ENCODE data around the gene OR2C1. TPM values are rescaled to one million over a fixed set of nuclear protein-coding genes. Genes with fewer than 3 reads are reported as not detected.

OR2C1 gene
- total and polyA plus RNA-seq, 5 experiments from 2014 or later = 0.39 TPM; not detected in 3

GRCh38 chr16:3400779-3401688, 45.3 kb downstream of the OR2C1 start, which contains the start of the genes ZNF174 and ZSCAN32:
TSS of gene ZNF174 (plus strand) at chr16:3401215. CDS start at chr16:3402005, 790 bp downstream.
TSS of gene ZSCAN32 (minus strand) at chr16:3401004. CDS start at chr16:3397557, 3,447 bp downstream.
- Mint-ChIP-seq H3K36me3 (peaks cover 44 to 57% (median 52%) of the 10 kb centered on the region in 3 donors), H3K4me3 (peak within 1 kb of the TSS; percentile 88 to 97 (median 95)), H3K27me3 (no peaks in the 10 kb centered on the region), H3K27ac (peak within 1 kb of the TSS; percentile 85 to 96 (median 90)), H3K9me3 (peaks cover 3 to 55% (median 24%) of the 10 kb centered on the region in 9 donors), H3K4me1 (peaks cover 29 to 70% (median 55%) of the 10 kb centered on the region in 4 donors)
- ATAC-seq (peak; percentile 95 to 97), DNase-seq (peak; percentile 94 to 99 (median 98))
- POLR2A ChIA-PET = interaction anchor here (0.5 to 4.2 kb wide), 26 partner anchors 8 to 272 kb away, joined by 3 to 41 read pairs (median 5); partner anchors contain the start of genes CLUAP1, NAA60, TIGD7 and ZNF200

- peak overlapping the region; percentile 85 to 91 (median 87) for H3K27ac Mint-ChIP-seq
- DNase-seq (no peak), ATAC-seq (no peak)
- peaks cover 22 to 65% (median 47%) of the 10 kb centered on the region in 4 donors for H3K4me1 Mint-ChIP-seq
- H3K27me3 Mint-ChIP-seq = no peaks in the 10 kb centered on the region
- H3K9me3 Mint-ChIP-seq = peaks cover 7 to 55% (median 23%) of the 10 kb centered on the region in 9 donors
- H3K36me3 Mint-ChIP-seq = peaks cover 44 to 57% (median 52%) of the 10 kb centered on the region in 3 donors
- POLR2A ChIA-PET = interaction anchor here (0.7 to 4.2 kb wide), 19 partner anchors 9 to 729 kb away, joined by 3 to 41 read pairs (median 6); partner anchors contain the start of genes CLUAP1, NAA60, TIGD7 and ZNF200
- H3K4me3 Mint-ChIP-seq = peak overlapping the region; percentile 88 to 97 (median 95)
Measured at GRCh38 chr16:3401719-3402397, 46.2 kb downstream of the OR2C1 start.

Other genes with a start within 250 kb of the OR2C1 start
- not detected for gene ZNF205, start 243.3 kb upstream of the OR2C1 start, total RNA-seq
- gene ZNF205, start 243.3 kb upstream of the OR2C1 start, polyA plus RNA-seq = not detected
- 1 to 10 TPM; 8.9 to 9.2 TPM for gene ZNF213, start 220.9 kb upstream of the OR2C1 start, total RNA-seq
- 1 to 10 TPM in 1 of 3 donors, under 1 TPM in 2; 0.27 to 2.5 (median 0.90) TPM for gene ZNF213, start 220.9 kb upstream of the OR2C1 start, polyA plus RNA-seq
- not detected for gene OR1F1, start 167.7 kb upstream of the OR2C1 start, total RNA-seq
- gene OR1F1, start 167.7 kb upstream of the OR2C1 start, polyA plus RNA-seq = not detected
- gene ZNF200, start 120.7 kb upstream of the OR2C1 start, total RNA-seq = 10 to 100 TPM; 24.5 to 25.8 TPM
- 10 to 100 TPM in 2 of 3 donors, 1 to 10 TPM in 1; 6.8 to 14.3 (median 13.9) TPM for gene ZNF200, start 120.7 kb upstream of the OR2C1 start, polyA plus RNA-seq
- gene MEFV, start 99.3 kb upstream of the OR2C1 start, total RNA-seq = under 1 TPM; 0.41 to 0.60 TPM
- gene MEFV, start 99.3 kb upstream of the OR2C1 start, polyA plus RNA-seq = not detected
- gene ZNF263, start 72.4 kb upstream of the OR2C1 start, total RNA-seq = 10 to 100 TPM; 53.5 to 60.1 TPM
- 10 to 100 TPM; 33.9 to 62.2 (median 54.2) TPM for gene ZNF263, start 72.4 kb upstream of the OR2C1 start, polyA plus RNA-seq
- 10 to 100 TPM; 12.6 to 15.6 TPM for gene TIGD7, start 50.5 kb upstream of the OR2C1 start, total RNA-seq
- gene TIGD7, start 50.5 kb upstream of the OR2C1 start, polyA plus RNA-seq = 1 to 10 TPM; 5.8 to 7.0 (median 5.8) TPM
- 100 to 1,000 TPM; 117 to 128 TPM for gene ZNF75A, start 50.4 kb upstream of the OR2C1 start, total RNA-seq
- gene ZNF75A, start 50.4 kb upstream of the OR2C1 start, polyA plus RNA-seq = 10 to 100 TPM; 18.2 to 32.3 (median 23.6) TPM
- gene ZSCAN32, start 45.1 kb downstream of the OR2C1 start, total RNA-seq = 10 to 100 TPM; 26.8 to 28.4 TPM
- 10 to 100 TPM in 2 of 3 donors, 1 to 10 TPM in 1; 8.6 to 20.8 (median 19.0) TPM for gene ZSCAN32, start 45.1 kb downstream of the OR2C1 start, polyA plus RNA-seq
- 10 to 100 TPM; 17.1 to 19.7 TPM for gene ZNF174, start 45.3 kb downstream of the OR2C1 start, total RNA-seq
- 10 to 100 TPM; 12.3 to 18.8 (median 14.0) TPM for gene ZNF174, start 45.3 kb downstream of the OR2C1 start, polyA plus RNA-seq
- gene ZNF597, start 87.6 kb downstream of the OR2C1 start, total RNA-seq = 1 to 10 TPM; 5.7 to 5.8 TPM
- 1 to 10 TPM; 1.1 to 2.3 (median 1.9) TPM for gene ZNF597, start 87.6 kb downstream of the OR2C1 start, polyA plus RNA-seq
- gene NAA60, start 87.8 kb downstream of the OR2C1 start, total RNA-seq = 10 to 100 TPM; 68.5 to 74.4 TPM
- gene NAA60, start 87.8 kb downstream of the OR2C1 start, polyA plus RNA-seq = 10 to 100 TPM; 36.9 to 56.1 (median 44.4) TPM
- not detected for gene C16orf90, start 139.6 kb downstream of the OR2C1 start, total RNA-seq
- under 1 TPM in 1 of 3 donors, not detected in 2; 0.26 TPM for gene C16orf90, start 139.6 kb downstream of the OR2C1 start, polyA plus RNA-seq
- gene CLUAP1, start 145.1 kb downstream of the OR2C1 start, total RNA-seq = 10 to 100 TPM; 26.4 to 28.3 TPM
- gene CLUAP1, start 145.1 kb downstream of the OR2C1 start, polyA plus RNA-seq = 10 to 100 TPM; 37.6 to 43.1 (median 38.1) TPM
- gene NLRC3, start 221.5 kb downstream of the OR2C1 start, total RNA-seq = 10 to 100 TPM; 93.5 to 99.9 TPM
- 10 to 100 TPM; 17.1 to 31.9 (median 19.7) TPM for gene NLRC3, start 221.5 kb downstream of the OR2C1 start, polyA plus RNA-seq

Measured in naive thymus-derived CD8-positive, alpha-beta T cell (primary cell).